Bone marrow (tissue), 2 donors: ENCODE measurements around the gene MTA1.

Experiments used
- DNase-seq, 2 donors: peaks; one replicate each; lab custom pipeline; 2025; lab: John Stamatoyannopoulos, UW

Gene MTA1

DNA sequence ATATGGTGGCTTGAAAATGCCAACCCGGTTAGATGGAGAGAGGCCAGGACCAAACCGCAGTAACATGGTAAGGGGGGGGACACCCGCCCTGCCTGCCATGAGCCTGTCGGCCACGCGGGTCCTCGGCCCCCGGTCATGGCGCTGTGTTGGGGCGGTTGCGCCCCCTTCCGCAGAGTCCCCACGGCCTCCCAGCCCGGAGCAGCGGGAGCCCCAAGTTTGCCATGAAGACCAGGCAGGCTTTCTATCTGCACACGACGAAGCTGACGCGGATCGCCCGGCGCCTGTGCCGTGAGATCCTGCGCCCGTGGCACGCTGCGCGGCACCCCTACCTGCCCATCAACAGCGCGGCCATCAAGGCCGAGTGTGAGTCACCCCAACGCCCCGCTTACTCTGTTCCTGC lies 44.9 kb downstream of the MTA1 start:
- no peak for DNase-seq

DNA sequence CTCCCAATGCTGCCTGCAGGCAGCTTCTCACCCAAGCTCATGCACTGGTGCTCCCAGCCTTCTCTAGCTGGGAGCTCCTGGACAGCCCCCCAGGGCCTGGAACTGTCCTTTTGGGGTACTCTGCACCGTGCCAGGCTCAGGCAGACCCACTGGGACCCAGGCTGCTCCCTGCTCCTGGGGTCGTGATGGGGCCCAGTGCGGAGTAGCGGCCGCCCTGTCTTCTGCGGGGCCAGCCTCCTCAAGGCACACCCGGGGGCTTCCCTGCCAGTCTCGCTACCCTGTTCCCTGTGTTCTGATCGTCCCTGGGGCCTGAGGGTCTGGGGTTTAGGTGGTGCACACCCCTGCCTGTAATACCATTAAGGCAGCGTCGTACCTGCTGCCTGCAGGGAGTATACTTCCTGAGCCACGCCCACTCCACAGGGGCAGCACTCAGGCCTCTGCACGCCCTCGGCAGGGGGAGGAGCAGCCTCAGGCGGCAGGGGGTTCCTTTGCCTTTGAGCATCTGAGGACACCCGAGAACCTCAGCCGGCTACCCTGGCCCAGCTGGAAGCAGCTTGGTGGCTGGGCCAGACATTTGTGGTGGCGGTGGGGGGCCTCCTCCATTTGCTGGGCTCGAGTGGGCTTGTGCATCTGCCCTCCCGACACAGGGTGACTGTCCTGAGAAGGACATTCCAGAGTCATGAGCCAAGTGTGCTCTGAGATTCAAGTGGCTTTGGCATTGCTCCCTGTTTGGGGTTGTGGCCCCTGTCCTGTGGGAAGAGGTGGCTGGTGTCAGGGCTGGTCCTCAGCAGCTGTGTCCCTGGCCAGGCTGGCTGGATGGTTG lies 45.8 kb downstream of the MTA1 start:
- DNase-seq = no peak

GRCh38 chr14:105466531-105467248 lies 47.1 kb downstream of the MTA1 start:
- no peak for DNase-seq

DNA sequence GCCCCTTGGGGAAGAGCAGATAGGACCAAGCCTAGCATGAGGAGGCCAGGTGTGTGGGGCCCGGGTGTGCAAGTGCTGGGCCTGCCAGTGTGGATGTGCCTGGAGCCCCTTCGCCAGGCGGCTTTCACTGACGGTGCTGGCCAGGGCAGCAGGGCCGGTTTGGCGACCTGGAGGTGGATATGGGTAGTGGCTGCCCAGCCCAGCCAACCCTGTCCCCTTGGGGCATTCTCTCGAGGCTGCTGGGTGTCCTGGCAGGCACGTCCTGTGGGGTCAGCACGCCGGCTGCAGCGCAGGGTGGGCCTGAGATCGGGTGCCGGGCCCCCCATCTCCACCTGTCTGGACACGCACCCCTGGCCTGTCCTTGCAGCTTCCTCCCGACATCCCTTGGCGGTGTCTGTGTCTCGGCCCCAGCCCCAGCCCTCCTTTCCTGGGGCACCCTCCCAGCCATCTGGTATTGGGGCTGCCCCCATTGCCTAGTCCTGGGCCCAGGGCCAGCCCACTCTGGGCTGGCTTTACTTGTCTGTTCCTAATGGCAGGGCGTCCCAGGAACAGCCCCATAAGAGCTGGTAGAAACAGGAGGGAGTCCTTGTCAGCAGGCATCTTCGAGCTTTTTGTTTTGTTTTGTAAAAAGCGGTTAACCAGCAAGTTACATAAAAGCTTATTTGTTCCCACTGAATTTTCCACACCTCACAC lies 47.8 kb downstream of the MTA1 start:
- no peak for DNase-seq

DNA sequence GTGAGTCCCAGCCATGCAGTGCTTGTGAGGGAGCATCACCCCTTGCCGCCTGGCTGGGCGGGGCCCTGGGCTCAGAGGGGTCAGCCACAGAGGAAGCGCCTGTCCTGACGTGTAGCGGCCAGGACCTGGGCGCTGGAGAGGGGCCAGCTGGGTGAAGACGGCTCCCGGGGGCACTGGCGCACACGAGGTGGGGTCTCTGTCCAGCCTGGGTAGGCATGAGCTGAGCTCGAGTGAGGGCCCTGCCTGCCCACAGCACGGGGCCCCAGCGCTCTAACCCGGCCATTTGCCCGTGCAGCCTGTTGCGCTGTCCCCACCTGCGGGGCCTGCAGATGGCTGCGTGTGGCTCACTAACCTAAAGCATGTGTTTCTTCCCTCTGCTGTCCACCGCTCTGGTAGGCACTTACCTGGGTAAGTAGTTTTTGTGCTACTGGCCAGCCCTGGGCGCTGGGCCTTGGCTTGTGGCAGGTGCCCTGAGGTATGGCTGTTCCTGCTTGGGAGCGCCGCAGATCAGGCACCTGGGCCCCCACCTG lies 48.4 kb downstream of the MTA1 start:
- no peak for DNase-seq

GRCh38 chr14:105468621-105469241 lies 49.1 kb downstream of the MTA1 start:
- DNase-seq = no peak

GRCh38 chr14:105469456-105470349 lies 50.1 kb downstream of the MTA1 start:
- DNase-seq = no peak

- DNase-seq = no peak
Observed at GRCh38 chr14:105470350-105471296, 51.0 kb downstream of the MTA1 start.

- no peak for DNase-seq
Observed at GRCh38 chr14:105471297-105471821, 51.7 kb downstream of the MTA1 start.

- DNase-seq = no peak
Observed at GRCh38 chr14:105471823-105472485, 52.3 kb downstream of the MTA1 start.

GRCh38 chr14:105472486-105472991 lies 52.9 kb downstream of the MTA1 start:
- no peak for DNase-seq

DNA sequence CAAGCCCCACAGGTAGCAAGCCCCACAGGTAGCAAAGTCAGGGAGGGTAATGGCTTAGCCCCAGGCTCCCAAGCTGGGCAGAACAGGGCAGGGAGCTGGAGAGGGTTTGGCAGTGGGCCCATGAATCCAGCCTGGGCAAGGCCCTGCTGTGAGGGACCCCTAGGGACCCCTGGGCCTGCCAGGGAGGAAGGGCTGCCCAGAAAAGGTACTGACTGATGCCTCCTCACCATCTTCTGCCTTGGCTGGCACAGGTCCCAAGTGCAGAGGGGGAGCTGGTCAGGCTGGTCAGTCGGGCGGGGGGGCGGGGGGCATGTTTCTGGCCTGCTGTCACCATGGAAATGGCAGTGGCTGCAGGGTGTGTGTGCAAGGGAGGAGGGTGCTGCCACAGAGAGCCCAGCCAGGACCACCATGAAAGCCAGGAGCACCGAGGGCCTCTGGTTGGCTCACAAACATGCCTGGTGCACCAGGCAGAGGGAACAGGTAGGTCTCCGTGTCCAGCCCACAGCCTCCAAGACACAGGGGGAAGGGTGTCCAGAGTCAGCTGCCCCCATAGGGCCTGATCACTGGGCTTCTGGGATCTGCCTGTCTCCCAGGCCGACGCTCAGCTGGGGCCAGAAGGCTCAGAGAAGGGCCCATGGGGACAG lies 53.5 kb downstream of the MTA1 start:
- DNase-seq = no peak

GRCh38 chr14:105473677-105474482 lies 54.3 kb downstream of the MTA1 start:
- DNase-seq = peak; percentile 55 to 70

GRCh38 chr14:105474483-105475268 lies 55.0 kb downstream of the MTA1 start, which contains the start of gene CRIP2:
Gene CRIP2, plus strand, starts transcription at chr14:105474821. Its CDS starts 42 bp downstream, at chr14:105474863.
- DNase-seq = no peak

GRCh38 chr14:105475269-105476096 lies 55.9 kb downstream of the MTA1 start:
- DNase-seq = no peak
